ENCODE measurements around the gene RIOK3.
A peak's percentile ranks its signal among the peaks of the same experiment; 100 is the strongest.
"Not testable (repeated sequence)": the region's sequence is repeated elsewhere in the genome, so short reads cannot be mapped to it uniquely, and the experiment has no call there.

The RIOK3 gene

GRCh38 chr18:23452347-23452727 lies 750 bp upstream of the RIOK3 start:
- DNase-seq = no peak

DNA sequence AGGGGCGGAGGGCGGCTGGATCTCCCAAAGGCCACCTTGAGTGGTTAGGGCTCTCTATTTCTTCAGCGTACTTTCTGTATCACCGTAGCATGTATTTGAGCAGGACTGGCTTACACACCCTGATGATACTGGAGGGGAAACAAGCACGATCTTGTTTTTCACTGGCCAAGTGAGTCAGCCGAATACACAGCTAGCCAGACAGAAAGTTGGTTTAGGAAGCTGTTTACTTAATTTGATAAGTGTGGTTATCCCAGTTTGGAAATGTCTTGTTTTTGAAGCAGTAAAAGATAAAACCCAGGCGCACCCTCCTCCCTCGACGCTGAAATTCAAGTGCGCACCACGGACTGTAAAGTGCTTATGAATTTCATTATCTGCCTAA lies 582 bp downstream of the RIOK3 start:
- DNase-seq = no peak

- no peak for DNase-seq
Observed at GRCh38 chr18:23456835-23457234, 3.7 kb downstream of the RIOK3 start.

DNA sequence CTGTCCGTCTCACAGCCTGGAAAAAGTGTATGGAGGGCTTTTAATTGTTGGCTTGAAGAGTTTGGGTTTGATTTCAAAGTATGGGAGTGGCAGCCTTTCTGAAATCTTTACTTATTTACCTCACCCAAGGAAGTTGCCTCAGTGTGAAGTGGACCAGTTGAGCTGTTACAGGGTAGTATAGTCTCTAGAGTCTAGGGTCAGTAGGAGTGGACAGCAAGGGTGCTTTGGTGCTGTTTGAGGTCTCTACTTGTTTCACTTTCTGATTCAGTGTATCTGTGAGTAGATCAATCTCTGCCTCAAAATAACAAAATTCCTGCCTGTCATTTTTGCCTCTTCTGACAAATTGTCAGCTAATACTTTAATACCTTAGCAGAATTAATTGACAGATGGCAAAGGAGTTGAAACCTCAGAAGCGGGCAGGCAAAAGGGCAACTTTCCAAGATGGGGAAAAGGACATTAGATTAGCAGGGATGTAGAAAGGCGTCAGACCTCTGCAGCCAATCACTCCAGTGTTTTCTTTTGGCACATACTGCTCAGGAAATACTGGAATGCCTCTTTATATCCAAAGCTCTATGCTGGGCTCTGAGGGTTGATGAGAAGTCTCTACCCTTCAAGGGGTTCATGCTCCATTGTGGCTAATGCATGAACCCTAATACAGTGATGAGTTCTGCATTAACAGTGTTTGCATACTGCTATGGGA lies 5.9 kb downstream of the RIOK3 start:
- no peak for DNase-seq

DNA sequence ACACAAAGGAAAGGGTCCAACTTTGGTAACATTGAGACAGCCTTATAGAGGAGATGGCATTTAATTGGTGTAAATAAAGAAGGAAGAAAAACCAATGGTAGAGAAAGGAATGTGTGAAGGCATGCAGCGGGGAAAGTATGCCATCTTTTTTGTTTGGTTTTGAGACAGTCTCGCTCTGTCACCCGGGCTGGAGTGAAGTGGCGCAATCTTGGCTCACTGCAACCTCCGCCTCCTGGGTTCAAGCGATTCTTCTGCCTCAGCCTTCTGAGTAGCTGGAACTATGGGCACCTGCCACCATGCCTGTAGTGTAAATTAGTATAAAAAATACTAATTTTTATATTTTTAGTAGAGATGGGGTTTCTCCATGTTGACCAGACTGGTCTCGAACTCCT lies 6.4 kb downstream of the RIOK3 start:
- DNase-seq = no peak

- no peak for DNase-seq
Observed at GRCh38 chr18:23460285-23461273, 7.5 kb downstream of the RIOK3 start.

- DNase-seq = no peak
Observed at GRCh38 chr18:23462876-23463275, 9.8 kb downstream of the RIOK3 start.

DNA sequence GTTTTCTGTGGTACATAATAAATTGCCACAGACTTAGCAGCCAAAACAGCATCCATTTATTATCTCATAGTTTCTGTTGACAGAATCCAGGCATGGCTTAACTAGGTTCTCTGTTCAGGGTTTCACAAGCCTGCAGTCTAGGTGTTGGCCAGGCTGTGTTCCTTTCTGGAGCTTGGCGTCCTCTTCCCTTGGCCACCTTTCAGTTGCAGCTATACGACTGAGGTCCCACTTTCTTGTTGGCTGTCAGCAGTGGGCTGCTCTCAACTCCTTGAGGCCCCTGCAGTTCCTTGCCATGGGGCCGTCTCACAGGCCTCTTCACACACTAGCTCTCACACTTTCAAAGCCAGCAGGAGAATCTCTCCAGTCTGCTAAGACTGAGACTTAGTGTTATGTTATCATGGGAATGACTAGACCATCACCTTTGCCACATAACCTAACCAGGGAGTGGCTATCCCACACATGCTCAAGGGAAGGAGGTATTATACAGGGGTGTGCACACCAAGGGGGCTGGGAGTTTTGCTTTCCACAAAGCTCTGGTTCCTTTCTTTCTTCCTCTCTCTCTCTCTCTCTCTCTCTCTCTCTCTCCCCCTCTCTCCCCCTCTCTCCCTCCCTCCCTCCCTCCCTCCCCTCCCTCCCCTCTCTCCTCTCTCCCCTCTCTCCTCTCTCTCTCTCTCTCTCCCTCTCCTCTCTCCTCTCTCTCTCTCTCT lies 15.8 kb downstream of the RIOK3 start:
- DNase-seq = no peak

- no peak for DNase-seq
Observed at GRCh38 chr18:23470620-23471387, 17.7 kb downstream of the RIOK3 start.

DNA sequence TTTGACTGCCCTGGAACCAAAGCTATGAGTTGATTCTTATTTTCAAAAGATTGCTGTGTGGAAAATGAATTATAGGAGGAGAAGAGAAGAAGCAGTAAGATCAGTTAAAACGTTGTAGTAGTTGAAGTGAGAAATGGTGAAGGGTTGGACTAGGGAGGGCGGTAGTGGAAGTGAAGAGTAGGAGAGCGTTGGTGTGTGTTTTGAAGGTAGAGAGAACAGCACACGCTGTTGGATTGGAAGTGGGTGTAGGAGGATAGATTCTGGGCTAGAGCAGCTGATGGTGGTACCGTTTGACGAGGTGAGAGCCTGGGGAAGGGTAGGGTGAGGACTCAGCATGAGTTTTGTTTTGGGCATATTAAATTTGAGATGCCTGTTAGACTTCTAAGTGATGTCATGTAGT lies 18.4 kb downstream of the RIOK3 start:
- DNase-seq = no peak

GRCh38 chr18:23479829-23480505 lies 26.9 kb downstream of the RIOK3 start:
- DNase-seq = no peak

- DNase-seq = no peak
Observed at GRCh38 chr18:23484561-23485182, 31.6 kb downstream of the RIOK3 start.

DNA sequence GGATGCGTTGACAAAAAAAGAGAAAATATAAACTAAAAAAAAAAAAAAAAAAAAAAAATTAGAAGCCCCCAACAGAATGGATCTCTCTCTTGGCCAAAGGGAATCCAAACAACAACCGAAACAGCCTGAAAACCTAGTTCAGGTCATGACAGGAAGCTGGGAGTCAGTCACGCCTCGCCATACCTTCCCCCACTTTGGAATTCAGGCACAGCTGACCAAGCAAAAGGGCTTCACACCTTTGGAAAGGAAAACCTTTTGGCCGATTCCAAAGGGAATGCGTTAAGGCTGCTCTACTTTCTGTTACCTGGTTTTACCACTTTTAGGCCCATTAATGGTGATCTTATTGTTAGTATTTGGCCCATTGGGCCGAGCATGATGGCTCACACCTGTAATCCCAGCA lies 32.3 kb downstream of the RIOK3 start:
- no peak for DNase-seq

DNA sequence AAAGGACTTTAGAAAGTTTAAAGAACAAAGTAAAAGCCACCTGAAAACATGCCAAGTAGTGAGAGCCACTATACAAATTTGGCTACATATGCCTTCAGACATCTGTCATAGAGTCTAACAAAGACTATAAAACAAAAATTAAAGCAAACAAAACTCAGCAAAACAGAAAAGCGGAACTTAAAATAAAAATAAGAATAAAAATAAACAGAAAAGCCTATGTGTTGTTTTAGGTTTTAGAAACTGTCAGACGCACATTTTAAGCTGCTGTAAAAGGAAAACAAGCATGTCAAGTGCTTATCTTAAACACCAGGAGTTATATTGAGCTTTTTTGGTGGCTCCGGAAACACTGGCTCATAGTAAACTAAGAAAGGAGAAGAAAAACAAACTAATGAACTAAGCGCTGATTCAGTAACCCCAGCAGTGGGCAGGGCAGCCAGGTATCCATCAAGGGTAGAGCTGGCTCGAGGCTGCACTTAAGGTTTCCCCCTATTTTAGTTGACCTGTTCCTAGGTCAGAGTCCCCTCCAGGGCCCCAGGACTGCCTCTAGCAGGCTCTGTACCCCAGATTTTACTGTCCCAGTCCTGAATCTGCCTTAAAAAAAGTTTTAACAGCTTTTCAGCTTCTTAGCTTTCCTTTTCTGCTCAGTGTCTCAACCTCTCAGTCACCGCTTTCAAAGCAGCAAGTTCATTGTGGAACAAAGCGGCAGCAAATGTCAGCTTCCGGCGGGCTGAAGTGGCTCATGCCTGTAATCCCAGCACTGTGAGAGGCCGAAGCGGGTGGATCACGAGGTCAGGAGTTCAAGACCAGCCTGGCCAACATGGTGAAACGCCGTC lies 34.9 kb downstream of the RIOK3 start:
- DNase-seq = no peak

GRCh38 chr18:23489586-23489985 lies 36.5 kb downstream of the RIOK3 start:
- not testable (repeated sequence) for DNase-seq

DNA sequence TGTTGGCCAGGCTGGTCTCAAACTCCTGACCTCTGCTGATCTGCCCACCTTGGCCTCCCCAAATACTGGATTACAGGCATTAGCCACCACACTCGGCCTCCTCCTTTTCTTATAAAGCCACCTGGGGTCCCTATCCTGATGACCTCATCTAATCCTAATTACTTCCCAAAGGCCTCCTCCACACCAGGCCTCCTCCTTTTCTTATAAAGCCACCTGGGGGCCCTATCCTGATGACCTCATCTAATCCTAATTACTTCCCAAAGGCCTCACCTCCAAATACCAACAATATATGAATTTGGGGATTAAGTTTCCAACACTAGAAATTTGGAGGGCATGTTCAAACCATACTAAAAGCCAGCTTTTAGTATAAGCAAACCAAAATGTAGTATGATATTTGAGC lies 40.6 kb downstream of the RIOK3 start:
- DNase-seq = no peak

DNA sequence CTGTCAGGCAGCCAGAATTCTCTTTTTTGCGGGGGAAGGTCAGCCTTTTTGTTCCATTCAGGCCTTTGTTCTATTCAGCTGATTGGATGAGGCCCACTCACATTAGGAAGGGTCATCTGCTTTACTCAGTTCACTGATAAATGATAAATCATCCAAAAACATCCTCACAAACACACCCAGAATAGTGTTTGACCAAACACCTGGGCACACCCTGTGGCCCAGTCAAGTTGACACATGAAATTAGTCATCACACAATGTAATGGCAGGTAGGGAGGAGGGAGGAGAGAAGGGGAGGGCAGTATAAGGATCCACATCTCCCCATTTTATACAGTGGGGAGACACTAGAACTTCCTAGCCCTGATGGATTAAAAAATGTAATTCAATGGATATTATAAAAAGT lies 41.9 kb downstream of the RIOK3 start:
- no peak for DNase-seq

DNA sequence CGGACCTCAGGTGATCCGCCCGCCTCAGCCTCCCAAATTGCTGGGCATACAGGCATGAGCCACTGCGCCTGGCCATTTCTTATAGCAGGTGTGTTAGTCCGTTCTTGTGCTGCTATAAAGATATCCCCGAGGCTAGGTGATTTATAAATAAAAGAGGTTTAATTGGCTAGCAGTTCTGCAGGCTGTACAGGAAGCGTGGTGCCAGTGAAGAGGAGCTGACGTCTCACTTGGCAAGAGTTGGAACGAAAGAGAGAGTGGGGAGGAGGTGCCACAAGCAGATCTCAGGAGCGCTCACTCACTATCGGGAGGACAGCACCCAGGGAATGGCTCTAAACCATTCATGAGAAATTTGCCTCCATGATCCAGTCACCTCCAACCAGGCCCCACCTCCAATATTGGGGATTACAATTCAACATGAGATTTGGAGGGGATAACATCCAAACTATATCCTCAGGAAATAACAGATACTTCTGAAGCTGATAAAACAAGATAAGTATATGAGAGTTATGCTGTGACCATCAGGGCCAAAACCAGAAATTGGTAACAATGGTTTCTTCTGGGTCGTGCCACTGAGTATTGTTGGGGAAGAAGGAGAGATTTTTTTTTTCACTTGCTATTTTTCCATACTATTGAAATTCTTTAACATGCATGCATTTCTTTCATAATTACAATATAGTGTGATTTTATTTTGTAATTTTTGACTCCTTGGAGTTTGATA lies 42.8 kb downstream of the RIOK3 start:
- DNase-seq = no peak

DNA sequence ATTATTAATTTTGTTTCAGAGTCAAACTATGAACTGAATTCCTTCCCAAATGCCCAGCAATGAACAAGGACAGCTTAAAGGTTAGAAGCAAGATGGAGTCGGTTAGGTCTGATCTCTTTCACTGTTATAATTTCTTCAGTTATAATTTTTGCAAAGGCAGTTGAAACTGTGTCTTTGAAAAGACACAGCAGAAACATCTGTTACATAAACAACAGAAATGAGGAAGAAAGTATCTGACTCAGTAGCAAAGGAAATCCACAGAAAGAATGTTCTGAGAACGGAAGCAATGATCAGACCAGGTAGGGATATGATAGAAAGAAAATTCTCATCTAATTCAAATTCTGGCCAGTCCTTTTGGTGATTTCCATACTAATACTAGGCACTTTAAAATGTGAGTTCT lies 45.0 kb downstream of the RIOK3 start:
- DNase-seq = no peak

DNA sequence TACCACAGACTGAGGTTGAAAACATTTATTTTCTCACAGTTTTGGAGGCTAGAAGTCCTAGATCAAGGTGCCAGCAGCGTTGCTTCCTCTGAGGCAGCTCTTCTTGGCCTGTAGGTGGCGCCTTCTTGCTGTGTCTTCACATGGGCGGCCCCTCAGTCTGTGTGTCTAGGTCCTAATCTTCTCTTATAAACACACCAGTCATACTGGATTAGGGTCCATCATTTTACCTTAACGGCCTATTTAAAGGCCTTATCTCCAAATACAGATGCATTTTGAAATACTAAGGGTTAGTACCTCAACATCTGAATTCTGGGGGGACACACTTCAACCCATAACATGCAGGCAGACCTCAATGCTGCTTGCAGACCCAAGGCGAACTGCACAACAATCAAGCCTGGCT lies 45.8 kb downstream of the RIOK3 start:
- peak; percentile 55 for DNase-seq
